GM19035 (cell line): Measurements from ENCODE around the gene FAM111A.

Experiments used
- ATAC-seq: cut with Tn5 transposase; IDR thresholded peaks from one replicate; pipeline ENCODE4 v1.9.1; 2021; ENCODE audit not compliant: unreplicated experiment

FAM111A gene

GRCh38 chr11:59141191-59141590 is 1.5 kb upstream of the FAM111A start:
- ATAC-seq: no peak

GRCh38 chr11:59141673-59142460 is 789 bp upstream of the FAM111A start:
- ATAC-seq: no peak

- ATAC-seq: no peak
Measured at GRCh38 chr11:59144096-59144495, 1.4 kb downstream of the FAM111A start.

- peak; percentile 60 for ATAC-seq
Measured at GRCh38 chr11:59144579-59145345, 2.1 kb downstream of the FAM111A start.

- no peak for ATAC-seq
Measured at GRCh38 chr11:59145534-59145933, 2.9 kb downstream of the FAM111A start.

GRCh38 chr11:59151761-59152160 is 9.1 kb downstream of the FAM111A start:
- no peak for ATAC-seq

GRCh38 chr11:59152312-59152951 is 9.8 kb downstream of the FAM111A start:
- ATAC-seq: peak; percentile 78

GRCh38 chr11:59154610-59155009 is 12.0 kb downstream of the FAM111A start:
- ATAC-seq: no peak

GRCh38 chr11:59157433-59157832 is 14.8 kb downstream of the FAM111A start:
- no peak for ATAC-seq

- ATAC-seq: peak; percentile 92
Measured at GRCh38 chr11:59158206-59159068, 15.8 kb downstream of the FAM111A start.

GRCh38 chr11:59164028-59164427 is 21.4 kb downstream of the FAM111A start:
- no peak for ATAC-seq

GRCh38 chr11:59171508-59172322 is 29.1 kb downstream of the FAM111A start, which contains the start of gene DTX4:
Gene DTX4 (plus strand): TSS chr11:59172132. CDS start chr11:59172596, 464 bp downstream.
- peak; percentile 81 for ATAC-seq

- peak; percentile 36 for ATAC-seq
Measured at GRCh38 chr11:59172345-59173079, 29.9 kb downstream of the FAM111A start.

- ATAC-seq: no peak
Measured at GRCh38 chr11:59173080-59173963, 30.7 kb downstream of the FAM111A start.

GRCh38 chr11:59173964-59174663 is 31.5 kb downstream of the FAM111A start:
- ATAC-seq: no peak

GRCh38 chr11:59174664-59175033 is 32.0 kb downstream of the FAM111A start:
- no peak for ATAC-seq

- no peak for ATAC-seq
Measured at GRCh38 chr11:59175091-59175501, 32.4 kb downstream of the FAM111A start.

- no peak for ATAC-seq
Measured at GRCh38 chr11:59176330-59176729, 33.7 kb downstream of the FAM111A start.
